GM19372 (cell line): ENCODE measurements around the gene CDC42SE1.
A peak's percentile ranks its signal among the peaks of the same experiment; 100 is the strongest.
"Not testable (repeated sequence)": the region's sequence is repeated elsewhere in the genome, so short reads cannot be mapped to it uniquely, and the experiment has no call there.

Experiments used
- ATAC-seq: cut with Tn5 transposase; IDR thresholded peaks from one replicate; pipeline ENCODE4 v1.9.1; 2021; ENCODE audit warnings: mild to moderate bottlenecking, low read depth, moderate library complexity; ENCODE audit not compliant: unreplicated experiment

Gene CDC42SE1

GRCh38 chr1:151059109-151060006, at the start of gene CDC42SE1:
CDC42SE1 (minus strand) TSS chr1:151059622; CDS start chr1:151055730, 3,892 bp downstream.
- ATAC-seq: peak; percentile 75

GRCh38 chr1:151108331-151108730, 48.9 kb upstream of the CDC42SE1 start:
- no peak for ATAC-seq

- no peak for ATAC-seq
Observed at GRCh38 chr1:151106894-151107293, 47.5 kb upstream of the CDC42SE1 start.

- no peak for ATAC-seq
Observed at GRCh38 chr1:151104630-151105029, 45.2 kb upstream of the CDC42SE1 start.

- no peak for ATAC-seq
Observed at GRCh38 chr1:151098126-151098525, 38.7 kb upstream of the CDC42SE1 start.

- not testable (repeated sequence) for ATAC-seq
Observed at GRCh38 chr1:151097426-151097825, 38.0 kb upstream of the CDC42SE1 start.

GRCh38 chr1:151085953-151086559, 26.6 kb upstream of the CDC42SE1 start:
- no peak for ATAC-seq

- no peak for ATAC-seq
Observed at GRCh38 chr1:151072224-151072623, 12.8 kb upstream of the CDC42SE1 start.

GRCh38 chr1:151070474-151071276, 11.3 kb upstream of the CDC42SE1 start, which contains the start of gene GABPB2:
GABPB2 (plus strand) TSS chr1:151070761; CDS start chr1:151088190, 17,429 bp downstream.
- ATAC-seq: peak; percentile 73

GRCh38 chr1:151069103-151069486, 9.7 kb upstream of the CDC42SE1 start:
- no peak for ATAC-seq

- no peak for ATAC-seq
Observed at GRCh38 chr1:151067185-151067584, 7.8 kb upstream of the CDC42SE1 start.

GRCh38 chr1:151065089-151065645, 5.7 kb upstream of the CDC42SE1 start:
- ATAC-seq: no peak

- ATAC-seq: no peak
Observed at GRCh38 chr1:151062741-151063371, 3.4 kb upstream of the CDC42SE1 start.

GRCh38 chr1:151061704-151062103, 2.3 kb upstream of the CDC42SE1 start:
- no peak for ATAC-seq

- ATAC-seq: no peak
Observed at GRCh38 chr1:151060657-151061421, 1.4 kb upstream of the CDC42SE1 start.

GRCh38 chr1:151060007-151060656, 710 bp upstream of the CDC42SE1 start, which contains the start of gene MLLT11:
MLLT11 (plus strand) TSS chr1:151060397; CDS start chr1:151067225, 6,828 bp downstream.
- no peak for ATAC-seq

- no peak for ATAC-seq
Observed at GRCh38 chr1:151058692-151059091, 730 bp downstream of the CDC42SE1 start.

- ATAC-seq: no peak
Observed at GRCh38 chr1:151056149-151056548, 3.3 kb downstream of the CDC42SE1 start.

GRCh38 chr1:151055581-151055980, 3.8 kb downstream of the CDC42SE1 start:
- ATAC-seq: no peak
